IMR-90 (cell line): ENCODE data around the gene PSMA3. TPM values are rescaled to one million over a fixed set of nuclear protein-coding genes. Genes with fewer than 3 reads are reported as not detected.

Experiments
- ATAC-seq: fragments of 200-7000 bp; cut with Tn5 transposase; 2 replicates; pipeline ENCODE4 v1.9.1; 2020; ENCODE audit warnings: low read depth, mild to moderate bottlenecking, moderate library complexity
- BruUV-seq: library from RNA; stranded (reverse); fragments of 400-500 nt; replicated peaks from 2 replicates; lab custom pipeline; 2021; lab: Mats Ljungman, UMichigan
- CTCF ChIA-PET: fragments of 300-600 bp; formaldehyde crosslinking; extraction: SDS; loops from one replicate; lab custom pipeline; 2021; ENCODE audit warnings: antibody characterized with exemption; lab: Yijun Ruan, JAX
- POLR2A ChIA-PET: fragments of 300-600 bp; sonication (Branson Sonifier 250); formaldehyde crosslinking; loops from one replicate; lab custom pipeline; 2022; ENCODE audit warnings: antibody characterized with exemption; ENCODE audit not compliant: unreplicated experiment; lab: Charles Lee
- DNase-seq: peaks from one replicate; pipeline ENCODE4 v3.0.0; 2013
- H2AFZ ChIP-seq: replicated peaks from 2 replicates; pipeline ENCODE3; 2013; ENCODE audit warnings: low read length, mild to moderate bottlenecking; ENCODE audit not compliant: poor library complexity
- H2AK5ac ChIP-seq: 2 replicates; pipeline ENCODE4 v1.6.1; 2013; ENCODE audit warnings: low read depth, low read length, inconsistent platforms
- H2AK9ac ChIP-seq: replicated peaks from 2 replicates; pipeline ENCODE3; 2013; ENCODE audit warnings: mild to moderate bottlenecking, low read depth, low read length, moderate library complexity; ENCODE audit not compliant: poor library complexity
- H2BK120ac ChIP-seq: 2 replicates; pipeline ENCODE4 v1.6.1; 2013; ENCODE audit warnings: low read depth, low read length, inconsistent platforms
- H2BK15ac ChIP-seq: 3 replicates; pipeline ENCODE4 v1.6.1; 2013; ENCODE audit warnings: low read depth, low read length, inconsistent platforms
- H2BK20ac ChIP-seq: 2 replicates; pipeline ENCODE4 v1.6.1; 2013; ENCODE audit warnings: low read depth, mild to moderate bottlenecking, inconsistent platforms, low read length, moderate library complexity
- H2BK5ac ChIP-seq: 2 replicates; pipeline ENCODE4 v1.6.1; 2013; ENCODE audit warnings: mild to moderate bottlenecking, low read depth, low read length, inconsistent platforms; ENCODE audit not compliant: poor library complexity, severe bottlenecking
- H3K14ac ChIP-seq: replicated peaks from 2 replicates; pipeline ENCODE4 v1.6.1; 2013; ENCODE audit warnings: low read depth, low read length, inconsistent platforms
- H3K18ac ChIP-seq: 2 replicates; pipeline ENCODE4 v1.6.1; 2013; ENCODE audit warnings: low read depth, low read length, control low read depth
- H3K23ac ChIP-seq: 2 replicates; pipeline ENCODE4 v1.6.1; 2013; ENCODE audit warnings: low read depth, low read length, inconsistent platforms
- H3K27ac ChIP-seq: 2 replicates; pipeline ENCODE4 v1.5.1; 2013; ENCODE audit warnings: mild to moderate bottlenecking, control low read depth, low read length; ENCODE audit not compliant: insufficient read depth
- H3K27me3 ChIP-seq: 2 replicates; pipeline ENCODE4 v1.6.1; 2013; ENCODE audit warnings: low read length; ENCODE audit not compliant: control insufficient read depth, insufficient read depth
- H3K36me3 ChIP-seq: 2 replicates; pipeline ENCODE4 v1.6.1; 2013; ENCODE audit warnings: low read length, mixed read lengths; ENCODE audit not compliant: control insufficient read depth, insufficient read depth
- H3K4ac ChIP-seq: 2 replicates; pipeline ENCODE4 v1.6.1; 2013; ENCODE audit warnings: low read depth, low read length, inconsistent platforms
- H3K4me1 ChIP-seq: 2 replicates; pipeline ENCODE4 v1.6.1; 2013; ENCODE audit warnings: low read length, mixed read lengths; ENCODE audit not compliant: control insufficient read depth, insufficient read depth
- H3K4me2 ChIP-seq: 2 replicates; pipeline ENCODE4 v1.6.1; 2013; ENCODE audit warnings: low read depth, mild to moderate bottlenecking, control low read depth, low read length, moderate library complexity
- H3K4me3 ChIP-seq: 2 replicates; pipeline ENCODE4 v1.5.1; 2013; ENCODE audit warnings: low read depth, mild to moderate bottlenecking, control low read depth, low read length, moderate library complexity; ENCODE audit not compliant: insufficient read depth
- H3K56ac ChIP-seq: 2 replicates; pipeline ENCODE4 v1.6.1; 2013; ENCODE audit warnings: low read length, inconsistent platforms; ENCODE audit not compliant: insufficient read depth; ENCODE audit errors: extremely low read depth
- H3K79me1 ChIP-seq, 2 experiments: 2 replicates each; pipeline ENCODE4 v1.6.1; 2013; ENCODE audit warnings: low read length in 2 of 2, inconsistent platforms in 1 of 2, low read depth in 1 of 2
- H3K9ac ChIP-seq: 2 replicates; pipeline ENCODE4 v1.6.1; 2013; ENCODE audit warnings: low read depth, low read length, control low read depth
- H3K9me1 ChIP-seq: 2 replicates; pipeline ENCODE4 v1.6.1; 2013; ENCODE audit warnings: low read length, inconsistent platforms; ENCODE audit not compliant: insufficient read depth
- H3K9me3 ChIP-seq: 2 replicates; pipeline ENCODE4 v1.6.1; 2013; ENCODE audit warnings: low read length; ENCODE audit not compliant: control insufficient read depth, insufficient read depth
- H4K20me1 ChIP-seq: 2 replicates; pipeline ENCODE4 v1.6.1; 2013; ENCODE audit warnings: low read length, inconsistent platforms; ENCODE audit not compliant: insufficient read depth
- H4K5ac ChIP-seq: 2 replicates; pipeline ENCODE4 v1.6.1; 2013; ENCODE audit warnings: mild to moderate bottlenecking, low read depth, low read length, control low read depth
- H4K8ac ChIP-seq, 2 experiments: 2 replicates each; pipeline ENCODE4 v1.6.1; 2013; ENCODE audit warnings: low read depth in 2 of 2, low read length in 2 of 2, control low read depth in 1 of 2, inconsistent platforms in 1 of 2
- H4K91ac ChIP-seq: 2 replicates; pipeline ENCODE4 v1.6.1; 2013; ENCODE audit warnings: low read depth, low read length, inconsistent platforms; ENCODE audit not compliant: insufficient read depth
- CTCF ChIP-seq: conservative IDR thresholded peaks from 2 replicates; pipeline ENCODE4 v1.5.1; 2012; ENCODE audit warnings: mild to moderate bottlenecking, low read depth, low read length, improper control_type of control experiment
- MAFK ChIP-seq: IDR thresholded peaks from 2 replicates; pipeline ENCODE4 v1.6.1; 2012; ENCODE audit warnings: low read depth, low read length, improper control_type of control experiment
- WGBS, 2 experiments: methylation state at CpG; one replicate each; pipeline versions ENCODE4 v1.1.5 to v1.1.7; 2013; ENCODE audit warnings: missing lambda C conversion rate in 2 of 2; ENCODE audit not compliant: insufficient read length in 1 of 2; ENCODE audit errors: extremely low coverage in 2 of 2; 5-methylcytosine and 5-hydroxymethylcytosine counted together
- dilution Hi-C: fragments of 300-500 bp; cut with HindIII; formaldehyde crosslinking; loops from one replicate; pipeline ENCODE4 v1.14.3; 2018; ENCODE audit warnings: low sequenced_read_pairs; ENCODE audit not compliant: unreplicated experiment
- in situ Hi-C: fragments of 300-500 bp; cut with MboI; formaldehyde crosslinking; loops from 3 replicates; pipeline ENCODE4 v1.14.3; 2019; ENCODE audit warnings: low sequenced_read_pairs, inconsistent platforms, mixed read lengths
- intact Hi-C: fragments of 100-400 bp; cut with micrococcal nuclease; formaldehyde crosslinking; loops from 2 replicates; pipeline ENCODE4 v1.10.0; 2022
- polyA plus RNA-seq, 3 experiments: library from polyadenylated mRNA; depleted of rRNA; stranded (reverse); fragments of >200 nt; gene quantifications; 2 replicates each; pipeline ENCODE4 v1.2.3, GENCODE V29; 2012; ENCODE audit warnings: low replicate concordance in 1 of 3
- total RNA-seq: library from RNA; depleted of rRNA; stranded (reverse); fragments of >200 nt; gene quantifications from 2 replicates; pipeline ENCODE4 v1.2.3, GENCODE V29; 2012

The PSMA3 gene
- total and polyA plus RNA-seq, 2 of the 4 experiments (the other 2 are of a cell fraction), result 74.9 to 231 TPM

- peak; percentile 93 for ATAC-seq
- peak overlapping the region; percentile 42 for H3K56ac ChIP-seq
- H4K20me1 ChIP-seq, result peaks cover 10% of the 10 kb centered on the region; the same call in 1 of the 2 replicates
- in situ Hi-C loops (no loop called here), intact Hi-C loops (no loop called here), dilution Hi-C loops (no loop called here)
- H3K4me3 ChIP-seq, result no peak overlapping the region
- H3K18ac ChIP-seq, result peak overlapping the region; percentile 1; the same call in 1 of the 2 replicates
- peak overlapping the region; percentile 65; the same call in 1 of the 2 replicates for H4K91ac ChIP-seq
- peak overlapping the region; percentile 7; the same call in 1 of the 2 replicates for H3K23ac ChIP-seq
- H2BK15ac ChIP-seq, result no peak overlapping the region
- no peak for TF ChIP-seq CTCF
- TF ChIP-seq MAFK, result peak; percentile 39; the same call in 1 of the 2 replicates
- no peak overlapping the region for H2BK20ac ChIP-seq
- whole genome bisulfite sequencing, 2 experiments, result no CpG with 5 or more reads among the region's 4 CpGs
- H2BK120ac ChIP-seq, result no peak overlapping the region
- H3K9ac ChIP-seq, result peak overlapping the region; percentile 59; the same call in 1 of the 2 replicates
- peaks cover 26% of the 10 kb centered on the region for H3K36me3 ChIP-seq
- no TSS peak for BruUV-seq
- H3K27me3 ChIP-seq, result no peaks in the 10 kb centered on the region
- no peak overlapping the region for H2AFZ ChIP-seq
- peak overlapping the region; percentile 45; the same call in 1 of the 2 replicates for H3K4ac ChIP-seq
- CTCF ChIA-PET, result no interaction called here
- peak; percentile 92 for DNase-seq
- peak overlapping the region; percentile 63 for H3K27ac ChIP-seq
- peak overlapping the region; percentile 4 to 71; a peak in 2 of 4 replicates for H4K8ac ChIP-seq
- no peak overlapping the region; the same call in 1 of the 2 replicates for H2AK5ac ChIP-seq
- no peaks in the 10 kb centered on the region for H3K9me3 ChIP-seq
- H3K9me1 ChIP-seq, result no peaks in the 10 kb centered on the region
- peak overlapping the region; percentile 67 for H2BK5ac ChIP-seq
- peaks cover 28 to 56% of the 10 kb centered on the region in 2 experiments for H3K79me1 ChIP-seq
- no peak overlapping the region for H4K5ac ChIP-seq
- peak overlapping the region; percentile 16; the same call in 1 of the 2 replicates for H3K4me2 ChIP-seq
- POLR2A ChIA-PET, result interaction anchor here (0.7 kb wide), 1 partner anchor 17 kb away, joined by 4 read pairs; the partner anchor contains the start of gene ARID4A
- peak overlapping the region; percentile 25 for H3K14ac ChIP-seq
- H3K4me1 ChIP-seq, result peaks cover 4% of the 10 kb centered on the region; the same call in 1 of the 2 replicates
- H2AK9ac ChIP-seq, result no peak overlapping the region
Measured at GRCh38 chr14:58280954-58281787, 36.5 kb downstream of the PSMA3 start.
